SK-N-SH (cell line): Measurements from ENCODE around the gene PRMT7. TPM values are rescaled to one million over a fixed set of nuclear protein-coding genes. Genes with fewer than 3 reads are reported as not detected.

ENCODE experiments used
- CTCF ChIA-PET: fragments of 300-600, 350-600 bp; formaldehyde crosslinking; extraction: SDS; loops from one replicate; lab custom pipeline; 2021; lab: Yijun Ruan, JAX
- POLR2A ChIA-PET: fragments of 350-600 bp; sonication (Branson Sonifier 250); formaldehyde crosslinking; extraction: SDS; loops from one replicate; lab custom pipeline; 2020; ENCODE audit warnings: antibody characterized with exemption, inconsistent platforms; lab: Yijun Ruan, JAX
- DNase-seq: peaks from one replicate; pipeline ENCODE4 v3.0.0; 2012
- H2AFZ ChIP-seq: fragments of 200-600 bp; sonication (generic); 2 replicates; pipeline ENCODE4 v1.8.1; 2016; ENCODE audit warnings: antibody characterized with exemption, mild to moderate bottlenecking, low read depth
- H3F3A ChIP-seq: fragments of 200-600 bp; sonication (generic); replicated peaks from 2 replicates; pipeline ENCODE3; 2016; ENCODE audit warnings: antibody characterized with exemption, mild to moderate bottlenecking; ENCODE audit not compliant: insufficient read depth
- H3K27ac ChIP-seq, 2 experiments: fragments of 200-500 bp in 1 of 2; fragments of 200-600 bp in 1 of 2; sonication (Bioruptor generic) in 1 of 2; sonication (generic), shearing (Covaris generic) in 1 of 2; 2 replicates each; pipeline versions ENCODE4 v1.5.1 to v1.6.1; 2014 to 2016; ENCODE audit warnings: low read depth in 2 of 2, inconsistent platforms in 1 of 2, low read length in 1 of 2, mild to moderate bottlenecking in 1 of 2, mixed read lengths in 1 of 2
- H3K27me3 ChIP-seq: fragments of 200-600 bp; sonication (generic), shearing (Covaris generic); 2 replicates; pipeline ENCODE4 v1.6.1; 2016; ENCODE audit warnings: mixed run types; ENCODE audit not compliant: insufficient read depth
- H3K36me3 ChIP-seq, 2 experiments: fragments of 200-500 bp in 1 of 2; fragments of 200-600 bp in 1 of 2; sonication (Bioruptor generic) in 1 of 2; sonication (generic) in 1 of 2; replicated peaks in 1 of 2; 2 replicates each; pipeline versions ENCODE3 to v1.5.1; 2014 to 2016; ENCODE audit warnings: low read length in 1 of 2, mild to moderate bottlenecking in 1 of 2; ENCODE audit not compliant: insufficient read depth in 2 of 2, control insufficient read depth in 1 of 2
- H3K4me1 ChIP-seq, 2 experiments: fragments of 200-500 bp in 1 of 2; fragments of 200-600 bp in 1 of 2; sonication (Bioruptor generic) in 1 of 2; sonication (generic), shearing (Covaris generic) in 1 of 2; 2 replicates each; pipeline versions ENCODE4 v1.5.1 to v1.6.1; 2014 to 2016; ENCODE audit warnings: low read depth in 1 of 2, low read length in 1 of 2, mixed run types in 1 of 2; ENCODE audit not compliant: insufficient read depth in 2 of 2, control insufficient read depth in 1 of 2
- H3K4me2 ChIP-seq: fragments of 200-600 bp; sonication (generic), shearing (Covaris generic); 2 replicates; pipeline ENCODE4 v1.6.1; 2017; ENCODE audit warnings: mixed run types
- H3K4me3 ChIP-seq, 2 experiments: fragments of 200-500 bp in 1 of 2; fragments of 200-600 bp in 1 of 2; sonication (Bioruptor generic) in 1 of 2; sonication (generic), shearing (Covaris generic) in 1 of 2; 2 replicates each; pipeline versions ENCODE4 v1.5.1 to v1.8.1; 2014 to 2016; ENCODE audit warnings: low read depth in 2 of 2, inconsistent platforms in 1 of 2, low read length in 1 of 2, mild to moderate bottlenecking in 1 of 2, mixed read lengths in 1 of 2, moderate library complexity in 1 of 2
- H3K79me2 ChIP-seq: fragments of 200-600 bp; sonication (generic); 2 replicates; pipeline ENCODE4 v1.8.1; 2017; ENCODE audit warnings: mild to moderate bottlenecking; ENCODE audit not compliant: insufficient read depth
- H3K9ac ChIP-seq: fragments of 200-600 bp; sonication (generic); 2 replicates; pipeline ENCODE4 v1.6.1; 2017; ENCODE audit warnings: mixed run types
- H3K9me2 ChIP-seq: fragments of 200-600 bp; sonication (generic); 2 replicates; pipeline ENCODE4 v1.6.1; 2017; ENCODE audit warnings: mixed run types
- H3K9me3 ChIP-seq: fragments of 200-600 bp; sonication (generic); 2 replicates; pipeline ENCODE4 v1.6.1; 2017; ENCODE audit warnings: mixed run types, mild to moderate bottlenecking, moderate library complexity
- H4K20me1 ChIP-seq: fragments of 200-600 bp; sonication (generic); 2 replicates; pipeline ENCODE4 v1.6.1; 2017; ENCODE audit warnings: mild to moderate bottlenecking, mixed run types; ENCODE audit not compliant: insufficient read depth
- EP300 ChIP-seq, 2 experiments: IDR thresholded peaks; 2 replicates each; pipeline versions ENCODE4 v1.4.0 to v1.6.1; 2012; ENCODE audit warnings: borderline replicate concordance in 1 of 2, low read depth in 1 of 2, low read length in 1 of 2
- EZH2phosphoT487 ChIP-seq: fragments of 200-600 bp; sonication (generic); IDR thresholded peaks from 2 replicates; pipeline ENCODE4 v1.6.1; 2017; ENCODE audit warnings: low read depth, mixed run types, mild to moderate bottlenecking, antibody characterized with exemption, moderate library complexity, borderline replicate concordance
- FOXJ3 ChIP-seq: sonication (generic); formaldehyde crosslinking; IDR thresholded peaks from 2 replicates; pipeline ENCODE4 v1.5.1; 2020; ENCODE audit warnings: mild to moderate bottlenecking, missing genetic modification reagents
- GABPA ChIP-seq: IDR thresholded peaks from 2 replicates; pipeline ENCODE4 v1.4.0; 2012; ENCODE audit warnings: low read depth, mild to moderate bottlenecking
- JUND ChIP-seq: IDR thresholded peaks from 2 replicates; pipeline ENCODE4 v1.4.0; 2012
- MAX ChIP-seq: IDR thresholded peaks from 2 replicates; pipeline ENCODE4 v1.4.0; 2012; ENCODE audit warnings: low read depth
- MEF2A ChIP-seq: IDR thresholded peaks from 2 replicates; pipeline ENCODE4 v1.4.0; 2012; ENCODE audit warnings: low read depth, borderline replicate concordance
- MXI1 ChIP-seq: IDR thresholded peaks from 2 replicates; pipeline ENCODE4 v1.6.1; 2012; ENCODE audit warnings: mild to moderate bottlenecking, low read depth, low read length, improper control_type of control experiment
- PBX3 ChIP-seq: IDR thresholded peaks from 2 replicates; pipeline ENCODE4; 2012
- RAD21 ChIP-seq: IDR thresholded peaks from 2 replicates; pipeline ENCODE4 v1.6.1; 2012; ENCODE audit warnings: mild to moderate bottlenecking, low read length
- RCOR1 ChIP-seq: fragments of 150-350 bp; IDR thresholded peaks from 2 replicates; pipeline ENCODE4 v1.6.1; 2017; ENCODE audit warnings: antibody characterized with exemption, low read length
- REST ChIP-seq: IDR thresholded peaks from 2 replicates; pipeline ENCODE4 v1.6.1; 2012; ENCODE audit warnings: mild to moderate bottlenecking, low read depth, low read length, moderate library complexity
- RFX5 ChIP-seq: IDR thresholded peaks from 2 replicates; pipeline ENCODE4 v1.6.1; 2012; ENCODE audit warnings: mild to moderate bottlenecking, improper control_type of control experiment, low read length
- SMC3 ChIP-seq: IDR thresholded peaks from 2 replicates; pipeline ENCODE4 v1.6.1; 2012; ENCODE audit warnings: low read depth, low read length, improper control_type of control experiment
- TAF1 ChIP-seq: IDR thresholded peaks from 2 replicates; pipeline ENCODE4 v1.6.1; 2012; ENCODE audit warnings: low read depth, mild to moderate bottlenecking, low read length, moderate library complexity, borderline replicate concordance
- USF1 ChIP-seq: IDR thresholded peaks from 2 replicates; pipeline ENCODE4 v1.4.0; 2012; ENCODE audit warnings: low read depth, borderline replicate concordance
- ZBTB33 ChIP-seq: IDR thresholded peaks from 2 replicates; pipeline ENCODE4 v1.4.0; 2012; ENCODE audit warnings: low read depth, borderline replicate concordance
- WGBS: methylation state at CpG from one replicate; pipeline ENCODE4 v1.1.6; 2017; ENCODE audit warnings: low lambda C conversion rate; 5-methylcytosine and 5-hydroxymethylcytosine counted together
- polyA plus RNA-seq, 3 experiments: library from polyadenylated mRNA; depleted of rRNA; stranded (reverse); fragments of >200 nt; gene quantifications; 2 replicates each; pipeline ENCODE4 v1.2.3, GENCODE V29; 2012

The PRMT7 gene
- polyA plus RNA-seq, 1 of the 3 experiments (the other 2 are of a cell fraction), result 46.0 TPM

GRCh38 chr16:68384288-68385161 is 73.7 kb downstream of the PRMT7 start:
- Histone ChIP-seq H3K4me3 (no peak overlapping the region), H3K79me2 (no peaks in the 10 kb centered on the region), H3K27me3 (peaks cover 8% of the 10 kb centered on the region; the same call in 1 of the 2 replicates), H3K9me3 (no peaks in the 10 kb centered on the region), H3K4me1 (no peaks in the 10 kb centered on the region; a peak in 1 of 4 replicates), H3K9me2 (no peaks in the 10 kb centered on the region), H3K36me3 (no peaks in the 10 kb centered on the region), H3K27ac (no peak overlapping the region), H3K9ac (no peak overlapping the region), H2AFZ (no peak overlapping the region), H3F3A (no peaks in the 10 kb centered on the region), H4K20me1 (no peaks in the 10 kb centered on the region), H3K4me2 (no peak overlapping the region)
- no peak for DNase-seq
- ChIA-PET POLR2A (no interaction called here), CTCF (interaction anchor here (1.0 to 3.2 kb wide), 5 partner anchors 11 to 62 kb away, joined by 3 to 12 read pairs (median 4); no protein-coding TSS in a partner anchor)
- no peak for TF ChIP-seq MXI1
- TF ChIP-seq RAD21, result no peak
- no peak for TF ChIP-seq EP300 (IDR thresholded peaks at IDR 0.05; ENCODE audit: borderline replicate concordance in 1 of 2, low read depth in 1 of 2, low read length in 1 of 2)
- no peak for TF ChIP-seq RFX5
- TF ChIP-seq ZBTB33, result no peak
- no peak for TF ChIP-seq MEF2A
- no peak for TF ChIP-seq FOXJ3
- no peak for TF ChIP-seq USF1
- no peak for TF ChIP-seq SMC3
- TF ChIP-seq RCOR1, result no peak
- no peak for TF ChIP-seq JUND
- no peak for TF ChIP-seq EZH2phosphoT487
- TF ChIP-seq MAX, result no peak
- TF ChIP-seq GABPA, result no peak
- 77% methylated on average over 6 of the region's 7 CpGs for WGBS

- Histone ChIP-seq H3K27me3 (peaks cover 13% of the 10 kb centered on the region; the same call in 1 of the 2 replicates), H3K4me2 (no peak overlapping the region), H2AFZ (no peak overlapping the region), H3K9ac (no peak overlapping the region), H4K20me1 (no peaks in the 10 kb centered on the region), H3K27ac (no peak overlapping the region), H3K9me2 (no peaks in the 10 kb centered on the region), H3K36me3 (no peaks in the 10 kb centered on the region), H3K4me3 (no peak overlapping the region), H3F3A (no peaks in the 10 kb centered on the region), H3K4me1 (no peaks in the 10 kb centered on the region; a peak in 1 of 4 replicates), H3K79me2 (no peaks in the 10 kb centered on the region), H3K9me3 (no peaks in the 10 kb centered on the region)
- ChIA-PET POLR2A (no interaction called here), CTCF (interaction anchor here (1.1 to 2.5 kb wide), 2 partner anchors 10 to 61 kb away, joined by 3 to 12 read pairs; no protein-coding TSS in a partner anchor)
- 54% methylated on average over 6 of the region's 6 CpGs for WGBS
- DNase-seq, result no peak
- no peak for TF ChIP-seq MAX
- TF ChIP-seq TAF1, result no peak
- no peak for TF ChIP-seq REST
- no peak for TF ChIP-seq PBX3
Observed at GRCh38 chr16:68385371-68385770, 74.6 kb downstream of the PRMT7 start.
